K562 (cell line): ENCODE data around the gene CSTB. TPM values are rescaled to one million over a fixed set of nuclear protein-coding genes. Genes with fewer than 3 reads are reported as not detected.

ENCODE experiments used
- ATF3 ChIP-seq, 2 experiments: fragments of 450-650 bp in 1 of 2; sonication (generic) in 1 of 2; formaldehyde crosslinking in 1 of 2; IDR thresholded peaks in 1 of 2; conservative IDR thresholded peaks in 1 of 2; 2 replicates each; pipeline versions ENCODE4 v1.6.1 to v1.8.1; 2016 to 2023; ENCODE audit warnings: mild to moderate bottlenecking in 2 of 2, moderate library complexity in 2 of 2, inconsistent platforms in 1 of 2, missing genetic modification reagents in 1 of 2
- BDP1 ChIP-seq: IDR thresholded peaks from 3 replicates; pipeline ENCODE4 v1.6.1; 2011; ENCODE audit not compliant: insufficient read length, insufficient read depth
- DDX20 ChIP-seq: fragments of 450-650 bp; IDR thresholded peaks from 2 replicates; pipeline ENCODE4 v1.6.1; 2016; ENCODE audit warnings: missing genetic modification characterization, low read depth, mild to moderate bottlenecking, missing compliant biosample characterization, moderate library complexity
- EGR1 ChIP-seq: fragments of 450-650 bp; conservative IDR thresholded peaks from 2 replicates; pipeline ENCODE4 v1.6.1; 2017; ENCODE audit warnings: mild to moderate bottlenecking
- ELF1 ChIP-seq: fragments of 200-800 bp; sonication (Bioruptor generic); IDR thresholded peaks from 2 replicates; pipeline ENCODE4 v1.6.1; 2016; ENCODE audit warnings: missing genetic modification characterization, missing compliant biosample characterization
- GTF2F1 ChIP-seq: IDR thresholded peaks from 2 replicates; pipeline ENCODE4 v1.6.1; 2011; ENCODE audit warnings: low read depth, low read length, improper control_type of control experiment
- MCM7 ChIP-seq, 2 experiments: fragments of 450-650 bp; IDR thresholded peaks; 2 replicates each; pipeline ENCODE4 v1.6.1; 2016 to 2018
- MECOM ChIP-seq: fragments of 250-450 bp; sonication (Bioruptor Pico); IDR thresholded peaks from 2 replicates; pipeline ENCODE4 v1.8.0; 2022; ENCODE audit warnings: inconsistent platforms
- MEF2A ChIP-seq: IDR thresholded peaks from 2 replicates; pipeline ENCODE4 v1.6.1; 2011; ENCODE audit warnings: low read depth, mild to moderate bottlenecking, low read length, moderate library complexity; ENCODE audit not compliant: control insufficient read depth
- NR4A1 ChIP-seq, 2 experiments: fragments of 250-450 bp in 1 of 2; fragments of 450-650 bp in 1 of 2; sonication (Bioruptor Pico) in 1 of 2; IDR thresholded peaks; 2 replicates each; pipeline versions ENCODE4 v1.4.0 to v1.6.1; 2016 to 2020; ENCODE audit warnings: mild to moderate bottlenecking in 2 of 2, missing compliant biosample characterization in 1 of 2, missing genetic modification characterization in 1 of 2, moderate library complexity in 1 of 2
- NUFIP1 ChIP-seq: fragments of 450-650 bp; IDR thresholded peaks from 2 replicates; pipeline ENCODE4 v1.6.1; 2018; ENCODE audit not compliant: partially characterized antibody
- PKNOX1 ChIP-seq: fragments of 450-650 bp; IDR thresholded peaks from 2 replicates; pipeline ENCODE4 v1.6.1; 2016
- RB1 ChIP-seq: fragments of 450-650 bp; IDR thresholded peaks from 2 replicates; pipeline ENCODE4 v1.6.1; 2017; ENCODE audit warnings: low read depth, mild to moderate bottlenecking
- SP1 ChIP-seq: sonication (generic); formaldehyde crosslinking; IDR thresholded peaks from 2 replicates; pipeline ENCODE4 v1.8.1; 2022; ENCODE audit warnings: mild to moderate bottlenecking, missing genetic modification reagents
- THRA ChIP-seq: fragments of 450-650 bp; IDR thresholded peaks from 2 replicates; pipeline ENCODE4 v1.6.1; 2017; ENCODE audit warnings: mild to moderate bottlenecking, moderate library complexity
- VEZF1 ChIP-seq: fragments of 200-800 bp; sonication (Bioruptor generic); IDR thresholded peaks from 2 replicates; pipeline ENCODE4 v1.6.1; 2017; ENCODE audit warnings: missing genetic modification characterization, missing compliant biosample characterization
- ZNF280B ChIP-seq: fragments of 250-450 bp; sonication (Bioruptor Pico); IDR thresholded peaks from 2 replicates; pipeline ENCODE4 v1.5.1; 2021; ENCODE audit warnings: mild to moderate bottlenecking
- ZNF740 ChIP-seq, 3 experiments: fragments of 200-800 bp in 1 of 3; sonication (Bioruptor generic) in 1 of 3; sonication (generic) in 1 of 3; formaldehyde crosslinking in 1 of 3; IDR thresholded peaks; 2 replicates each; pipeline versions ENCODE4 v1.6.1 to v1.8.0; 2016 to 2022; ENCODE audit warnings: mild to moderate bottlenecking in 2 of 3, missing compliant biosample characterization in 2 of 3, missing genetic modification characterization in 2 of 3, missing genetic modification reagents in 1 of 3
- ZNF764 ChIP-seq: fragments of 250-450 bp; sonication (Bioruptor Pico); IDR thresholded peaks from 2 replicates; pipeline ENCODE4 v1.4.0; 2020; ENCODE audit warnings: low read depth, mild to moderate bottlenecking, moderate library complexity
- polyA plus RNA-seq, 8 experiments: library from polyadenylated mRNA; depleted of rRNA in 4 of 8; stranded (reverse) in 5 of 8; unstranded in 3 of 8; fragments of >200 nt; fragmentation: Nextera tagmentation in 2 of 8; fragmentation: Illumina TruSeq in 1 of 8; extraction: Ambion mirVana in 2 of 8; extraction: Trizol in 1 of 8; gene quantifications; 2 replicates each; pipeline versions ENCODE4 v1.2.1 to v1.2.3, GENCODE V29; 2011 to 2014; ENCODE audit warnings: inconsistent platforms in 1 of 8, missing spikeins in 1 of 8
- total RNA-seq, 7 experiments: library from RNA; depleted of rRNA in 6 of 7; stranded (reverse); fragments of >200 nt in 6 of 7; fragmentation: Illumina TruSeq in 2 of 7; extraction: Trizol in 2 of 7; gene quantifications; 2 replicates each; pipeline versions ENCODE4 v1.2.1 to v1.2.3, GENCODE V29; 2011 to 2021; ENCODE audit warnings: low replicate concordance in 1 of 7

Gene CSTB
- total and polyA plus RNA-seq, 9 of the 15 experiments (the other 6 are each of a cell fraction or from before 2014, with no cell fraction given), result 12.4 to 65.0 (median 31.7) TPM

- peak; percentile 26; the same call in 1 of the 2 replicates for TF ChIP-seq EGR1
- TF ChIP-seq BDP1, result no peak
- no peak for TF ChIP-seq ELF1 (tag)
- TF ChIP-seq MECOM (CRISPR knock-in tag), result no peak
- TF ChIP-seq NUFIP1, result no peak
- TF ChIP-seq MCM7 (IDR thresholded peaks at IDR 0.05), result no peak
- TF ChIP-seq ZNF740 (CRISPR knock-in tag; IDR thresholded peaks at IDR 0.05), result no peak
- TF ChIP-seq ZNF740 (tag; IDR thresholded peaks at IDR 0.05), result 0 out of 4 replicates have a peak, but pooled peaks of 1 of the 2 experiments have one; percentile 23
- peak; percentile 46; the same call in 1 of the 2 replicates for TF ChIP-seq SP1 (CRISPR knock-in tag)
- no peak for TF ChIP-seq NR4A1 (CRISPR knock-in tag; IDR thresholded peaks at IDR 0.05)
- TF ChIP-seq NR4A1 (tag; IDR thresholded peaks at IDR 0.05), result no peak
- no peak for TF ChIP-seq ZNF764 (CRISPR knock-in tag)
- peak; percentile 84 for TF ChIP-seq VEZF1 (CRISPR knock-in tag)
- no peak for TF ChIP-seq THRA
- TF ChIP-seq GTF2F1, result no peak
- TF ChIP-seq PKNOX1, result no peak
- TF ChIP-seq MEF2A, result no peak
- TF ChIP-seq ZNF280B (CRISPR knock-in tag), result no peak
- no peak for TF ChIP-seq ATF3 (IDR thresholded peaks at IDR 0.05)
- TF ChIP-seq ATF3 (CRISPR knock-in tag; conservative IDR thresholded peaks at IDR 0.05), result no peak
- TF ChIP-seq RB1, result 0 out of 2 replicates have a peak, but pooled peaks have one; percentile 21
- no peak for TF ChIP-seq DDX20 (tag)
Measured at GRCh38 chr21:43815107-43815613, 39.1 kb upstream of the CSTB start (continued).
